Measurements from ENCODE around the gene B4GALT1.

GRCh38 chr9:33146298-33146697 lies 20.8 kb downstream of the B4GALT1 start:
- TF ChIP-seq ARID4B (CRISPR knock-in tag; IDR thresholded peaks at IDR 0.05; ENCODE audit: borderline replicate concordance) (no peak), ZNF425 (CRISPR knock-in tag; conservative IDR thresholded peaks at IDR 0.05) (no peak), CBFB (CRISPR knock-in tag; IDR thresholded peaks at IDR 0.05; ENCODE audit: low read depth) (no peak), CREB1 (CRISPR knock-in tag; IDR thresholded peaks at IDR 0.05) (no peak)

Data from WTC11 (cell line).